Measurements from ENCODE around the gene PPDPF. TPM values are rescaled to one million over a fixed set of nuclear protein-coding genes. Genes with fewer than 3 reads are reported as not detected.

PPDPF gene
- total RNA-seq, 1 experiment from 2014 or later, result 243 TPM

GRCh38 chr20:63525971-63526370 is 5.4 kb downstream of the PPDPF start:
- Histone ChIP-seq H3K36me3 (ENCODE audit: low read depth) (peaks cover 18% of the 10 kb centered on the region), H3K27ac (no peak overlapping the region), H3K4me1 (replicated peaks; ENCODE audit: insufficient read depth) (no peaks in the 10 kb centered on the region; the same call in 1 of the 2 replicates), H2AFZ (no peak overlapping the region), H3K79me2 (ENCODE audit: low read depth) (peaks cover 7% of the 10 kb centered on the region), H4K20me1 (ENCODE audit: insufficient read depth) (no peaks in the 10 kb centered on the region; the same call in 1 of the 2 replicates), H3F3A (ENCODE audit: insufficient read depth, low read depth) (peaks cover 56% of the 10 kb centered on the region; the same call in 1 of the 2 replicates), H3K9me2 (ENCODE audit: insufficient read depth) (no peaks in the 10 kb centered on the region), H3K4me3 (no peak overlapping the region), H3K27me3 (ENCODE audit: insufficient read depth, low read depth) (no peaks in the 10 kb centered on the region), H3K9me3 (ENCODE audit: insufficient read depth, low read depth) (peaks cover 11% of the 10 kb centered on the region), H3K4me2 (no peak overlapping the region)
- POLR2A ChIA-PET (ENCODE audit: unreplicated experiment), result interaction anchor here (1.0 kb wide), 1 partner anchor 8 kb away, joined by 4 read pairs; no protein-coding TSS in a partner anchor
- no peak for DNase-seq
- intact Hi-C loops (cut with micrococcal nuclease; ENCODE audit: unreplicated experiment), result no loop called here
- no TSS peak for BruUV-seq (replicated peaks)
- CTCF ChIA-PET, result no interaction called here
- TF ChIP-seq EZH2 (IDR thresholded peaks at IDR 0.05; ENCODE audit: low read depth), result no peak
- no peak for TF ChIP-seq CTCF (conservative IDR thresholded peaks at IDR 0.05)

GRCh38 chr20:63527184-63527583 is 6.6 kb downstream of the PPDPF start:
- H3K4me1 ChIP-seq (replicated peaks; ENCODE audit: insufficient read depth), result no peaks in the 10 kb centered on the region
- no peaks in the 10 kb centered on the region; the same call in 1 of the 2 replicates for H4K20me1 ChIP-seq (ENCODE audit: insufficient read depth)
- TF ChIP-seq CTCF (conservative IDR thresholded peaks at IDR 0.05) (no peak), EZH2 (IDR thresholded peaks at IDR 0.05; ENCODE audit: low read depth) (no peak)
- H3K4me3 ChIP-seq, result no peak overlapping the region
- H3F3A ChIP-seq (ENCODE audit: insufficient read depth, low read depth), result peaks cover 56% of the 10 kb centered on the region; the same call in 1 of the 2 replicates
- no peak overlapping the region for H3K4me2 ChIP-seq
- intact Hi-C loops (cut with micrococcal nuclease; ENCODE audit: unreplicated experiment), result no loop called here
- ChIA-PET CTCF (no interaction called here), POLR2A (ENCODE audit: unreplicated experiment) (interaction anchor here (0.7 kb wide), 1 partner anchor 145 kb away, joined by 4 read pairs; no protein-coding TSS in a partner anchor)
- no peak overlapping the region for H2AFZ ChIP-seq
- peaks cover 11% of the 10 kb centered on the region for H3K9me3 ChIP-seq (ENCODE audit: insufficient read depth, low read depth)
- no peak for DNase-seq
- BruUV-seq (replicated peaks), result no TSS peak
- H3K36me3 ChIP-seq (ENCODE audit: low read depth), result peaks cover 16% of the 10 kb centered on the region
- no peaks in the 10 kb centered on the region for H3K79me2 ChIP-seq (ENCODE audit: low read depth)
- no peaks in the 10 kb centered on the region for H3K9me2 ChIP-seq (ENCODE audit: insufficient read depth)
- H3K27ac ChIP-seq, result no peak overlapping the region
- no peaks in the 10 kb centered on the region for H3K27me3 ChIP-seq (ENCODE audit: insufficient read depth, low read depth)

GRCh38 chr20:63529180-63529860 is 8.8 kb downstream of the PPDPF start:
- Histone ChIP-seq H3K4me3 (no peak overlapping the region), H3K4me1 (replicated peaks; ENCODE audit: insufficient read depth) (peaks cover 10% of the 10 kb centered on the region), H2AFZ (no peak overlapping the region), H4K20me1 (ENCODE audit: insufficient read depth) (no peaks in the 10 kb centered on the region; the same call in 1 of the 2 replicates), H3K79me2 (ENCODE audit: low read depth) (no peaks in the 10 kb centered on the region), H3K9me2 (ENCODE audit: insufficient read depth) (no peaks in the 10 kb centered on the region), H3K27me3 (ENCODE audit: insufficient read depth, low read depth) (no peaks in the 10 kb centered on the region), H3K27ac (no peak overlapping the region), H3K36me3 (ENCODE audit: low read depth) (no peaks in the 10 kb centered on the region), H3K4me2 (no peak overlapping the region), H3F3A (ENCODE audit: insufficient read depth, low read depth) (peaks cover 57% of the 10 kb centered on the region; the same call in 1 of the 2 replicates), H3K9me3 (ENCODE audit: insufficient read depth, low read depth) (no peaks in the 10 kb centered on the region)
- TF ChIP-seq CTCF (conservative IDR thresholded peaks at IDR 0.05), result no peak
- TF ChIP-seq EZH2 (IDR thresholded peaks at IDR 0.05; ENCODE audit: low read depth), result no peak
- intact Hi-C loops (cut with micrococcal nuclease; ENCODE audit: unreplicated experiment), result no loop called here
- CTCF ChIA-PET, result interaction anchor here (0.6 kb wide), 1 partner anchor 430 kb away, joined by 3 read pairs; no protein-coding TSS in a partner anchor
- POLR2A ChIA-PET (ENCODE audit: unreplicated experiment), result no interaction called here
- no TSS peak for BruUV-seq (replicated peaks)
- no peak for DNase-seq

Data from PC-9 (cell line).